Endodermal cell (in vitro differentiated cells): ENCODE measurements around the gene UBE2E3. TPM values are rescaled to one million over a fixed set of nuclear protein-coding genes. Genes with fewer than 3 reads are reported as not detected.
"Not testable (repeated sequence)": the region's sequence is repeated elsewhere in the genome, so short reads cannot be mapped to it uniquely, and the experiment has no call there.

Source experiments
- DNase-seq: peaks from one replicate; pipeline ENCODE4 v3.0.0-alpha.2; 2017
- H3K27ac ChIP-seq: 2 replicates; pipeline ENCODE4 v1.5.1; 2013; ENCODE audit warnings: mild to moderate bottlenecking, low read depth, low read length, moderate library complexity
- H3K27me3 ChIP-seq: 2 replicates; pipeline ENCODE4 v1.6.1; 2013; ENCODE audit warnings: mild to moderate bottlenecking, low read length, moderate library complexity; ENCODE audit not compliant: insufficient read depth, control insufficient read depth, poor library complexity, severe bottlenecking
- H3K36me3 ChIP-seq: 2 replicates; pipeline ENCODE4 v1.7.0; 2013; ENCODE audit warnings: mild to moderate bottlenecking, low read length, moderate library complexity; ENCODE audit not compliant: control insufficient read depth, insufficient read depth
- H3K4me1 ChIP-seq: one replicate; pipeline ENCODE4 v1.7.0; 2013; ENCODE audit warnings: low read length; ENCODE audit not compliant: control insufficient read depth, insufficient read depth
- H3K4me3 ChIP-seq: 2 replicates; pipeline ENCODE4 v1.5.1; 2013; ENCODE audit warnings: mild to moderate bottlenecking, low read length, moderate library complexity
- H3K9ac ChIP-seq: 2 replicates; pipeline ENCODE4 v1.6.1; 2013; ENCODE audit warnings: mild to moderate bottlenecking, low read length, moderate library complexity; ENCODE audit not compliant: poor library complexity, severe bottlenecking; ENCODE audit errors: extremely low read depth
- H3K9me3 ChIP-seq: 2 replicates; pipeline ENCODE4 v1.6.1; 2013; ENCODE audit warnings: mild to moderate bottlenecking, low read length, moderate library complexity; ENCODE audit not compliant: control insufficient read depth
- H3K27ac Mint-ChIP-seq: 2 replicates; pipeline ENCODE4 v1.8.0; 2020; ENCODE audit warnings: mixed read lengths
- H3K27me3 Mint-ChIP-seq: 2 replicates; pipeline ENCODE4 v1.8.0; 2021; ENCODE audit warnings: mild to moderate bottlenecking, mixed read lengths; ENCODE audit not compliant: insufficient read depth
- H3K36me3 Mint-ChIP-seq: 2 replicates; pipeline ENCODE4 v1.8.0; 2020; ENCODE audit warnings: low read depth, mixed read lengths
- H3K4me1 Mint-ChIP-seq: 2 replicates; pipeline ENCODE4 v1.8.0; 2020; ENCODE audit warnings: mixed read lengths
- H3K4me3 Mint-ChIP-seq: 2 replicates; pipeline ENCODE4 v1.8.0; 2020; ENCODE audit warnings: mild to moderate bottlenecking, moderate library complexity, mixed read lengths
- H3K9me3 Mint-ChIP-seq: 2 replicates; pipeline ENCODE4 v1.8.0; 2020; ENCODE audit warnings: mild to moderate bottlenecking, mixed read lengths
- CTCF ChIP-seq: fragments of 200-600 bp; sonication (generic); conservative IDR thresholded peaks from 2 replicates; pipeline ENCODE4 v1.5.0; 2021; ENCODE audit warnings: antibody characterized with exemption, mild to moderate bottlenecking
- WGBS, 2 experiments: methylation state at CpG; one replicate each; pipeline versions ENCODE4 v1.1.5 to v1.1.7; 2013; ENCODE audit warnings: missing lambda C conversion rate in 2 of 2, mixed read lengths in 1 of 2; ENCODE audit not compliant: insufficient coverage in 1 of 2, insufficient read length in 1 of 2; 5-methylcytosine and 5-hydroxymethylcytosine counted together
- total RNA-seq, 2 donors: library from RNA; stranded (reverse); fragmentation: NEBNext Ultra II Directional in 1 of 2; extraction: Animal tissue kit (Norgen Biotek cat#: 25700) in 1 of 2; gene quantifications; 2 replicates in 1 of 2; 3 replicates in 1 of 2; pipeline ENCODE4 v1.2.1, GENCODE V29; 2021

Gene UBE2E3
- total RNA-seq, 2 donors from 2014 or later = 84.2 to 85.0 TPM

GRCh38 chr2:181077128-181077709 lies 96.8 kb downstream of the UBE2E3 start:
- no peaks in the 10 kb centered on the region for H3K27me3 Mint-ChIP-seq
- Histone ChIP-seq H3K4me3 (no peak overlapping the region), H3K9me3 (no peaks in the 10 kb centered on the region), H3K9ac (no peak overlapping the region), H3K4me1 (peaks cover 12% of the 10 kb centered on the region), H3K36me3 (no peaks in the 10 kb centered on the region), H3K27ac (no peak overlapping the region), H3K27me3 (no peaks in the 10 kb centered on the region)
- no peak for DNase-seq
- 70% methylated on average over 3 of the region's 4 CpGs; no CpG with 5 or more reads in 1 of the 2 experiments for WGBS, 2 experiments
- H3K36me3 Mint-ChIP-seq = no peaks in the 10 kb centered on the region
- H3K4me1 Mint-ChIP-seq = peaks cover 26% of the 10 kb centered on the region
- H3K4me3 Mint-ChIP-seq = no peak overlapping the region
- H3K9me3 Mint-ChIP-seq = no peaks in the 10 kb centered on the region
- no peak overlapping the region for H3K27ac Mint-ChIP-seq
- TF ChIP-seq CTCF = peak; percentile 85

GRCh38 chr2:181083140-181083539 lies 102.7 kb downstream of the UBE2E3 start:
- Histone ChIP-seq H3K9me3 (no peaks in the 10 kb centered on the region), H3K4me1 (peaks cover 8% of the 10 kb centered on the region), H3K27me3 (no peaks in the 10 kb centered on the region), H3K36me3 (no peaks in the 10 kb centered on the region), H3K4me3 (no peak overlapping the region), H3K27ac (no peak overlapping the region), H3K9ac (no peak overlapping the region)
- Mint-ChIP-seq H3K27me3 (no peaks in the 10 kb centered on the region), H3K27ac (no peak overlapping the region), H3K36me3 (no peaks in the 10 kb centered on the region), H3K4me1 (peaks cover 15% of the 10 kb centered on the region), H3K4me3 (no peak overlapping the region), H3K9me3 (no peaks in the 10 kb centered on the region)
- WGBS, 2 experiments = 86 to 97% methylated on average over 1 to 2 of the region's 2 CpGs
- no peak for TF ChIP-seq CTCF
- DNase-seq = no peak

- 96 to 100% methylated on average over 1 of the region's 1 CpG for WGBS, 2 experiments
- no peak overlapping the region for H3K27ac Mint-ChIP-seq
- no peak overlapping the region for H3K4me3 ChIP-seq
Observed at GRCh38 chr2:181085734-181086133, 105.3 kb downstream of the UBE2E3 start.

GRCh38 chr2:181091920-181092319 lies 111.5 kb downstream of the UBE2E3 start:
- H3K4me3 Mint-ChIP-seq, H3K4me1 Mint-ChIP-seq, H3K9ac ChIP-seq, H3K27ac Mint-ChIP-seq, H3K36me3 Mint-ChIP-seq, H3K27ac ChIP-seq, H3K4me3 ChIP-seq, H3K9me3 ChIP-seq, H3K27me3 ChIP-seq, H3K36me3 ChIP-seq, DNase-seq, H3K4me1 ChIP-seq, H3K27me3 Mint-ChIP-seq: not testable (repeated sequence)
- peaks cover 45% of the 10 kb centered on the region for H3K9me3 Mint-ChIP-seq
- WGBS, 2 experiments = 70 to 83% methylated on average over 2 to 4 of the region's 4 CpGs

More at GRCh38 chr2:181085734-181086133, 105.3 kb downstream of the UBE2E3 start:
- no peak for TF ChIP-seq CTCF
- no peak overlapping the region for H3K4me3 Mint-ChIP-seq
- H3K9me3 Mint-ChIP-seq = peaks cover 10% of the 10 kb centered on the region
- H3K36me3 Mint-ChIP-seq = no peaks in the 10 kb centered on the region
- Histone ChIP-seq H3K27me3 (no peaks in the 10 kb centered on the region), H3K27ac (no peak overlapping the region), H3K4me1 (peaks cover 5% of the 10 kb centered on the region), H3K36me3 (no peaks in the 10 kb centered on the region), H3K9ac (no peak overlapping the region), H3K9me3 (no peaks in the 10 kb centered on the region)
- no peak for DNase-seq
- peaks cover 4% of the 10 kb centered on the region for H3K4me1 Mint-ChIP-seq
- H3K27me3 Mint-ChIP-seq = no peaks in the 10 kb centered on the region
